Left hindlimb (tissue), 1 donor: ENCODE results near the gene SERPINA10.
"Not testable (repeated sequence)": the region's sequence is repeated elsewhere in the genome, so short reads cannot be mapped to it uniquely, and the experiment has no call there.

ENCODE experiments used
- DNase-seq: peaks from one replicate; pipeline ENCODE4 v3.0.0-alpha.2; 2018

Gene SERPINA10

GRCh38 chr14:94278731-94279130, 14.3 kb downstream of the SERPINA10 start:
- DNase-seq, result no peak

DNA sequence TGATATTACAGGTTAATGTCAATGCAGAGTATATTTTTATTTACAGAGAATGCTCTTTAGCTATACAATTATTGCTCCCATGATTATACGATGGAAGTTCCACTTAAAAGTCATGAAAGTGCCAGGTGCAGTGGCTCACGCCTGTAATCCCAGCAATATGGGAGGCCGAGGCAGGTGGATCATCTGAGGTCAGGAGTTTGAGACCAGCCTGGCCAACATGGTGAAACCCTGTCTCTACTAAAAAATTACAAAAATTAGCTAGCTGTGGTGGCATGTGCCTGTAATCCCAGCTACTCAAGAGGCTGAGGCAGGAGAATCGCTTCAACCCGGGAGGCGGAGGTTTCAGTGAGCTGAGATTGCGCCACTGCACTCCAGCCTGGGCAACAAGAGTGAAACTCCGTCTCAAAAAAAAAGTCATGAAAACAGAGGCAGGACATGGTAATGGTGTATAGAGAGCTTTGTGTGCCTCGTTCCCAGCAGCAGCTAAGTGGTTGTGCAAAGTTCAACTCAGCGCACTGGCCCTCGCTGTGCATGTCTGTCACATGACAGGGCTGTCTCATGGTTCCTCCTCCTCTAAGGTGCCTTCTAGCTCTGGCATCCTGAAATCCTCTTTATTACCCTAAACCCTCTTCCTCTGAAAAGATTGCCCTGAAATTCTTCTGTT, 16.0 kb downstream of the SERPINA10 start:
- DNase-seq, result not testable (repeated sequence)

DNA sequence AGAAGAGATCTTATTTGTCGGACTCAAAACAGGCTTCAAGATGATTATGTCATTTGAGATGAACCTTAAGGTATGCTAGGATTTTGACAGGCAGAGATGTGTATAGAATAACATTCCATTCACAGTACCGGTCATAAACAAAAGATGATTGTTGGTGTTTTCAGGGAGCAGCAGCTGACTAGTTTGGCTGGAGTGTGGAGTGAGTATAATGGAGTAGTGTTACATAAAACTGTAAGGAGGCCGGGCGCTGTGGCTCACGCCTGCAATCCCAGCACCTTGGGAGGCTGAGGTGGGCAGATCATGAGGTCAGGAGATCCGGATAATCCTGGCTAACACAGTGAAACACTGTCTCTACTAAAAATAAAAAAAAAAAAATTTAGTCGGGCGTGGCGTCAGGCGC, 23.9 kb downstream of the SERPINA10 start:
- DNase-seq, result no peak

GRCh38 chr14:94268582-94268981, 24.5 kb downstream of the SERPINA10 start:
- not testable (repeated sequence) for DNase-seq

DNA sequence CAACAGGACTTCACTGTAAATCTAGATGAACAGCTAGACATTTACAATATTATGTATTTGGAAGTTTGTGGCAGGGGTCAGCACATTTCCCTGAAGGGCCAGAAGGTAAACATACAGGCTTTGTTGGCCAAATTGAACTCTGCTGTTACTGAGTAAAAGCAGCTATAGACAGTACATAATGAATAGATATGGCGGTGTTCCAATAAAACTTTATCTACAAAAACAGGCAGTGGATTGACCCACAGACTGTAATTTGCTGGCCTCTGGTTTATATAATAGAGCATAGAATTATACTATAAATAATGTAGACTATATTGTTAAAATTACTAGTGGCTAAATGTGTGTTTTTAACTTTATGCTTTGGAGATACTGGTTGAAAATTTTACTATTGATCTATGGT, 25.7 kb downstream of the SERPINA10 start:
- DNase-seq, result no peak

GRCh38 chr14:94264195-94264594, 28.9 kb downstream of the SERPINA10 start:
- DNase-seq, result not testable (repeated sequence)

DNA sequence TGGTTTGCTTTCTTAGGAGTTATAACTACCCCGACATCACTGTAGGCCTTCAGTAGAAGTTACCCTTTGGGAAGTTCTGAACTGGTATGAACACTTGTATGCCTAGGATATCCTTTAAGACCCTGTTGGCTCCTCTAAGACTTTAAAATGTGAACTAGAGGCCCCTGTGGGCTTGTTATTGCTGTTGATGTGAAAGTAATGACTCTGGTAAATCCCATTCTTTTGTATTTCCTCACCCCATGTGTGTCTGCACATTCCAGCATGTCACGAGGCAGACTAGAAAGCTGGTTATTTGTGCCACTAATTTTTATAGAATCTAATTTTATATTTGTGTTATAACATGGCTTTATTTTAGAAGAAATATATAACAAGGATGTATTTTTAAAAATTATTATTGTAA, 48.9 kb downstream of the SERPINA10 start:
- DNase-seq, result no peak

DNA sequence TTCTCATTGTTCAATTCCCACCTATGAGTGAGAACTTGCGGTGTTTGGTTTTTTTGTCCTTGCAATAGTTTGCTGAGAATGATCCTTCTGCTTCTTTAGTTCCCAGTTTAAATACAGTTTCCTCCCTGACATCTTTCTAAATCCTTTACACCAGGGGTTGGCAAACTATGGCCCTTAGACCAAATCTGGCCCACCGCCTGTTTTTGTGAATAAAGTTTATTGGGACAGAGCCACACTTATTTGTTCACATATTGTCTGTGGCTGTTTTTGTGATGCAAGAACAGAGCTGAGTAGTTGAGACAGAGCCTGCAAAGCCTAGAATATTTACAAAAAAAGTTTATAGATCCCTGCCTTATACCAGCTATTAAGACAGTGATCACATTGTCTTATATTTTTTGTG, 53.7 kb downstream of the SERPINA10 start:
- no peak for DNase-seq

GRCh38 chr14:94237983-94238382, 55.1 kb downstream of the SERPINA10 start:
- DNase-seq, result no peak

- DNase-seq, result no peak
Observed at GRCh38 chr14:94237046-94237445, 56.0 kb downstream of the SERPINA10 start.
